ENCODE data around the gene POC1A. TPM values are rescaled to one million over a fixed set of nuclear protein-coding genes. Genes with fewer than 3 reads are reported as not detected.

POC1A gene
- total and polyA plus RNA-seq, 10 of the 15 experiments (the other 5 are each of a cell fraction or from before 2014, with no cell fraction given): 8.5 to 49.8 (median 23.5) TPM

- no peak for TF ChIP-seq ZNF687 (IDR thresholded peaks at IDR 0.05)
- no peak for TF ChIP-seq BCL3 (IDR thresholded peaks at IDR 0.05; ENCODE audit: borderline replicate concordance, insufficient read depth, low read depth, low read length, poor library complexity, severe bottlenecking)
- TF ChIP-seq RELB (IDR thresholded peaks at IDR 0.05; ENCODE audit: low read depth): peak; percentile 99
- TF ChIP-seq IKZF1 (conservative IDR thresholded peaks at IDR 0.05): peak; percentile 96
- peak; percentile 18 for TF ChIP-seq SKIL (IDR thresholded peaks at IDR 0.05; ENCODE audit: low read depth, poor library complexity, severe bottlenecking)
- peak; percentile 75 for TF ChIP-seq POLR2A (IDR thresholded peaks at IDR 0.05; ENCODE audit: low read depth, low read length)
- peak; percentile 43 for TF ChIP-seq MTA2 (IDR thresholded peaks at IDR 0.05; ENCODE audit: low read depth)
- TF ChIP-seq MYB (IDR thresholded peaks at IDR 0.05; ENCODE audit: borderline replicate concordance, low read depth, low read length): no peak
- TF ChIP-seq MEF2B (IDR thresholded peaks at IDR 0.05; ENCODE audit: partially characterized antibody, poor library complexity, severe bottlenecking): peak; percentile 40
- TF ChIP-seq E4F1 (IDR thresholded peaks at IDR 0.05; ENCODE audit: borderline replicate concordance, partially characterized antibody): peak; percentile 84
- peak; percentile 70 for TF ChIP-seq POLR2AphosphoS5 (IDR thresholded peaks at IDR 0.05; ENCODE audit: low read length)
- peak; percentile 99 for TF ChIP-seq NKRF (conservative IDR thresholded peaks at IDR 0.05)
- no peak for TF ChIP-seq HDAC6 (IDR thresholded peaks at IDR 0.05; ENCODE audit: unreplicated experiment)
Observed at GRCh38 chr3:52154135-52155094, at the start of gene POC1A (continued).

All from GM12878 (cell line).